ENCODE measurements around the gene FASTK.
"Not testable (repeated sequence)": the region's sequence is repeated elsewhere in the genome, so short reads cannot be mapped to it uniquely, and the experiment has no call there.

Gene FASTK

GRCh38 chr7:151043449-151043848, 37.2 kb downstream of the FASTK start:
- FAIRE-seq = not testable (repeated sequence)

GRCh38 chr7:151040616-151041375, 39.8 kb downstream of the FASTK start:
- no peak for FAIRE-seq

GRCh38 chr7:151039850-151040548, 40.6 kb downstream of the FASTK start:
- no peak for FAIRE-seq

GRCh38 chr7:151038951-151039849, 41.4 kb downstream of the FASTK start:
- FAIRE-seq = no peak

- FAIRE-seq = no peak
Measured at GRCh38 chr7:151035902-151036301, 44.7 kb downstream of the FASTK start.

GRCh38 chr7:151035026-151035717, 45.4 kb downstream of the FASTK start:
- no peak for FAIRE-seq

GRCh38 chr7:151034312-151035025, 46.1 kb downstream of the FASTK start:
- FAIRE-seq = no peak

- no peak for FAIRE-seq
Measured at GRCh38 chr7:151033864-151034249, 46.8 kb downstream of the FASTK start.

GRCh38 chr7:151032936-151033863, 47.4 kb downstream of the FASTK start:
- no peak for FAIRE-seq

GRCh38 chr7:151031011-151031410, 49.6 kb downstream of the FASTK start:
- no peak for FAIRE-seq

- FAIRE-seq = no peak
Measured at GRCh38 chr7:151028948-151029501, 51.6 kb downstream of the FASTK start.

- peak; percentile 88 for FAIRE-seq
Measured at GRCh38 chr7:151028131-151028947, 52.3 kb downstream of the FASTK start, which contains the start of gene ABCB8. Gene ABCB8, plus strand, starts transcription at chr7:151028450. Its CDS starts 66 bp downstream, at chr7:151028516.

GRCh38 chr7:151027728-151028130, 52.9 kb downstream of the FASTK start:
- FAIRE-seq = not testable (repeated sequence)

GRCh38 chr7:151026771-151027727, 53.6 kb downstream of the FASTK start:
- not testable (repeated sequence) for FAIRE-seq

Measured in TTC549 (cell line).